Keratinocyte (primary cell): ENCODE data around the gene ELK3. TPM values are rescaled to one million over a fixed set of nuclear protein-coding genes. Genes with fewer than 3 reads are reported as not detected.

Experiments
- DNase-seq: peaks from one replicate; pipeline ENCODE4 v3.0.0-alpha.2; 2011; ENCODE audit warnings: low read depth, missing footprints, low spot score
- FAIRE-seq: peaks from 2 replicates; lab custom pipeline; 2011; peaks lifted over from hg19 to GRCh38; lab: Jason Lieb, UNC
- H2AFZ ChIP-seq: 2 replicates; pipeline ENCODE4 v1.6.0; 2012; ENCODE audit warnings: low read length, control low read depth, inconsistent platforms; ENCODE audit not compliant: control insufficient read depth
- H3K27ac ChIP-seq: 2 replicates; pipeline ENCODE4 v1.5.1; 2011; ENCODE audit warnings: low read length; ENCODE audit not compliant: control insufficient read depth, insufficient read depth
- H3K27me3 ChIP-seq: 3 replicates; pipeline ENCODE4 v1.6.0; 2011; ENCODE audit warnings: low read length; ENCODE audit not compliant: control insufficient read depth, insufficient read depth; ENCODE audit errors: extremely low read depth
- H3K36me3 ChIP-seq, 2 experiments: 2 replicates in 1 of 2; 3 replicates in 1 of 2; pipeline ENCODE4 v1.5.1; 2011; ENCODE audit warnings: low read length in 2 of 2, mild to moderate bottlenecking in 1 of 2; ENCODE audit not compliant: control insufficient read depth in 2 of 2, insufficient read depth in 2 of 2; ENCODE audit errors: extremely low read depth in 1 of 2
- H3K4me1 ChIP-seq: 3 replicates; pipeline ENCODE4 v1.5.1; 2011; ENCODE audit warnings: low read length; ENCODE audit not compliant: control insufficient read depth, insufficient read depth; ENCODE audit errors: extremely low read depth
- H3K4me2 ChIP-seq: 3 replicates; pipeline ENCODE4 v1.6.0; 2011; ENCODE audit warnings: low read depth, low read length; ENCODE audit not compliant: control insufficient read depth, insufficient read depth; ENCODE audit errors: extremely low read depth
- H3K4me3 ChIP-seq, 3 experiments: fragments of 200-600 bp in 1 of 3; sonication (generic) in 1 of 3; 2 replicates in 2 of 3; 3 replicates in 1 of 3; pipeline ENCODE4 v1.5.1; 2011 to 2016; ENCODE audit warnings: low read length in 3 of 3, mild to moderate bottlenecking in 3 of 3, control low read depth in 2 of 3, inconsistent platforms in 1 of 3, low read depth in 1 of 3, mixed read lengths in 1 of 3, mixed run types in 1 of 3, moderate library complexity in 1 of 3; ENCODE audit not compliant: control insufficient read depth in 2 of 3, insufficient read depth in 2 of 3; ENCODE audit errors: extremely low read depth in 1 of 3
- H3K79me2 ChIP-seq: 2 replicates; pipeline ENCODE4 v1.6.0; 2012; ENCODE audit warnings: low read length; ENCODE audit not compliant: control insufficient read depth, insufficient read depth
- H3K9ac ChIP-seq: 3 replicates; pipeline ENCODE4 v1.6.0; 2011; ENCODE audit warnings: low read length; ENCODE audit not compliant: control insufficient read depth, insufficient read depth; ENCODE audit errors: extremely low read depth
- H3K9me1 ChIP-seq: 3 replicates; pipeline ENCODE4 v1.6.0; 2011; ENCODE audit warnings: low read length; ENCODE audit not compliant: control insufficient read depth, insufficient read depth; ENCODE audit errors: extremely low read depth
- H3K9me3 ChIP-seq: 2 replicates; pipeline ENCODE4 v1.5.1; 2012; ENCODE audit warnings: low read depth, low read length; ENCODE audit not compliant: control insufficient read depth
- H4K20me1 ChIP-seq: 3 replicates; pipeline ENCODE4 v1.6.0; 2011; ENCODE audit warnings: low read length; ENCODE audit not compliant: control insufficient read depth, insufficient read depth; ENCODE audit errors: extremely low read depth
- CTCF ChIP-seq, 3 experiments: IDR thresholded peaks in 1 of 3; conservative IDR thresholded peaks in 1 of 3; optimal IDR thresholded peaks in 1 of 3; 2 replicates in 2 of 3; 3 replicates in 1 of 3; pipeline versions ENCODE3 to v1.5.1; 2011; ENCODE audit warnings: low read length in 3 of 3, mild to moderate bottlenecking in 3 of 3, moderate library complexity in 2 of 3, control low read depth in 1 of 3, inconsistent platforms in 1 of 3; ENCODE audit not compliant: insufficient read depth in 2 of 3; ENCODE audit errors: extremely low read depth in 1 of 3
- EZH2 ChIP-seq: IDR thresholded peaks from one replicate; pipeline ENCODE4 v1.6.1; 2012; ENCODE audit warnings: inconsistent platforms, mild to moderate bottlenecking, low read length, moderate library complexity
- dilution Hi-C: fragments of 300-500 bp; cut with MboI; formaldehyde crosslinking; loops from one replicate; pipeline ENCODE4 v1.7.0; 2020; ENCODE audit warnings: low sequenced_read_pairs; ENCODE audit not compliant: extremely low pct_ligation_motif_present
- polyA minus RNA-seq, 3 experiments: library from RNA; depleted of rRNA, polyadenylated mRNA; stranded (reverse); fragments of >200 nt; gene quantifications; 1 replicate in 1 of 3; 2 replicates in 1 of 3; 3 replicates in 1 of 3; pipeline ENCODE4 v1.2.3, GENCODE V29; 2011
- polyA plus RNA-seq, 5 experiments: library from polyadenylated mRNA; depleted of rRNA in 3 of 5; stranded (reverse) in 3 of 5; stranded (forward) in 1 of 5; unstranded in 1 of 5; fragments of >200 nt; gene quantifications; 1 replicate in 1 of 5; 2 replicates in 3 of 5; 3 replicates in 1 of 5; pipeline versions ENCODE4 v1.2.1 to v1.2.3, GENCODE V29; 2011 to 2012; ENCODE audit warnings: missing spikeins in 2 of 5, low read depth in 1 of 5, low replicate concordance in 1 of 5

ELK3 gene
- polyA plus RNA-seq, result 14.4 to 47.6 TPM (median 28.2 TPM) in 3 replicates
- 89.5 TPM for polyA plus RNA-seq (2011; ENCODE audit: low read depth)
- polyA plus RNA-seq (2011; cell fraction: cytosol; rRNA removed), result 26.6 and 31.6 TPM in 2 replicates
- polyA plus RNA-seq (2011; cell fraction: nucleus; rRNA removed), result 24.7 and 26.1 TPM in 2 replicates
- 21.3 and 54.2 TPM in 2 replicates for polyA plus RNA-seq (2012; ENCODE audit: low replicate concordance)
- polyA minus RNA-seq, result 24.4 to 89.6 TPM (median 26.2 TPM) in 3 replicates
- polyA minus RNA-seq (2011; cell fraction: cytosol; rRNA and poly(A)+ RNA removed), result 32.6 TPM
- polyA minus RNA-seq (2011; cell fraction: nucleus; rRNA and poly(A)+ RNA removed), result 14.0 and 17.8 TPM in 2 replicates

GRCh38 chr12:96193725-96194575, at the start of gene ELK3:
TSS of gene ELK3 (plus strand) at chr12:96194375.
- H3K4me2 ChIP-seq, result peak within 1 kb of the TSS; percentile 83
- peak within 1 kb of the TSS; percentile 62 for H2AFZ ChIP-seq
- no peaks in the 10 kb centered on the region for H4K20me1 ChIP-seq
- H3K9me1 ChIP-seq, result no peaks in the 10 kb centered on the region
- no peak for TF ChIP-seq EZH2
- no peak for TF ChIP-seq CTCF (optimal IDR thresholded peaks at IDR 0.05 in 1 of 3, IDR thresholded peaks at IDR 0.05 in 1 of 3, conservative IDR thresholded peaks at IDR 0.05 in 1 of 3; ENCODE audit: extremely low read depth in 1 of 3, insufficient read depth in 2 of 3, low read length in 3 of 3)
- dilution Hi-C loops, result no loop called here
- DNase-seq, result no peak
- peaks cover 22% of the 10 kb centered on the region for H3K4me1 ChIP-seq
- no peaks in the 10 kb centered on the region for H3K36me3 ChIP-seq
- peak within 1 kb of the TSS; percentile 99 for H3K27ac ChIP-seq
- peak within 1 kb of the TSS; percentile 96 for H3K9ac ChIP-seq
- FAIRE-seq, result peak; percentile 60
- peak within 1 kb of the TSS; percentile 67 to 96 (median 92) for H3K4me3 ChIP-seq
- peaks cover 29% of the 10 kb centered on the region for H3K79me2 ChIP-seq
- no peaks in the 10 kb centered on the region for H3K9me3 ChIP-seq
- no peaks in the 10 kb centered on the region for H3K27me3 ChIP-seq

GRCh38 chr12:96146747-96147146, 47.4 kb upstream of the ELK3 start:
- no peaks in the 10 kb centered on the region for H3K79me2 ChIP-seq
- no peaks in the 10 kb centered on the region for H3K4me1 ChIP-seq
- DNase-seq (no peak), FAIRE-seq (no peak)
- H3K9me1 ChIP-seq, result no peaks in the 10 kb centered on the region
- dilution Hi-C loops, result no loop called here
- no peak overlapping the region for H3K4me3 ChIP-seq
- H3K4me2 ChIP-seq, result no peak overlapping the region
- no peak overlapping the region for H2AFZ ChIP-seq
- H3K27me3 ChIP-seq, result no peaks in the 10 kb centered on the region
- no peak for TF ChIP-seq CTCF (optimal IDR thresholded peaks at IDR 0.05 in 1 of 3, IDR thresholded peaks at IDR 0.05 in 1 of 3, conservative IDR thresholded peaks at IDR 0.05 in 1 of 3; ENCODE audit: extremely low read depth in 1 of 3, insufficient read depth in 2 of 3, low read length in 3 of 3)
- TF ChIP-seq EZH2, result no peak
- H3K36me3 ChIP-seq, result no peaks in the 10 kb centered on the region
- H3K27ac ChIP-seq, result no peak overlapping the region
- H3K9ac ChIP-seq, result no peak overlapping the region
- H3K9me3 ChIP-seq, result no peaks in the 10 kb centered on the region
- H4K20me1 ChIP-seq, result no peaks in the 10 kb centered on the region
